HCT116 (cell line): ENCODE results near the gene ACY1. TPM values are rescaled to one million over a fixed set of nuclear protein-coding genes. Genes with fewer than 3 reads are reported as not detected.

Source experiments
- ATAC-seq: fragments of 200-7000 bp; cut with Tn5 transposase; 2 replicates; pipeline ENCODE4 v1.9.1; 2020; ENCODE audit warnings: mild to moderate bottlenecking, moderate library complexity
- BruUV-seq: library from RNA; stranded (reverse); fragments of 400-500 nt; replicated peaks from 2 replicates; lab custom pipeline; 2021; lab: Mats Ljungman, UMichigan
- CTCF ChIA-PET: fragments of 300-600 bp; sonication (Branson Sonifier 250); formaldehyde crosslinking; loops from one replicate; lab custom pipeline; 2021; ENCODE audit warnings: antibody characterized with exemption; lab: Charles Lee
- POLR2A ChIA-PET: fragments of 300-600, 350-600 bp; sonication (Branson Sonifier 250); formaldehyde crosslinking; loops from one replicate; lab custom pipeline; 2021; ENCODE audit warnings: antibody characterized with exemption; lab: Charles Lee
- RAD21 ChIA-PET, 2 experiments: fragments of 300-600 bp; sonication (Branson Sonifier 250); formaldehyde crosslinking; loops; one replicate each; lab custom pipeline; 2023; ENCODE audit warnings: low total read pairs in 2 of 2; ENCODE audit not compliant: uncharacterized antibody in 2 of 2, unreplicated experiment in 2 of 2, low non-redundant PET in 1 of 2; lab: Charles Lee
- DNase-seq: peaks from one replicate; pipeline ENCODE4 v3.0.0-alpha.2; 2010; ENCODE audit warnings: low read depth, low spot score
- H2AFZ ChIP-seq: fragments of 200-600 bp; shearing (Covaris generic), sonication (generic); 2 replicates; pipeline ENCODE4 v1.6.1; 2017; ENCODE audit warnings: low read depth, mixed run types, mixed read lengths, antibody characterized with exemption, low read length; ENCODE audit not compliant: poor library complexity, severe bottlenecking
- H3K27ac ChIP-seq: 2 replicates; pipeline ENCODE4 v1.5.1; 2012; ENCODE audit warnings: low read depth, low read length
- H3K27me3 ChIP-seq: fragments of 200-600 bp; sonication (generic); 2 replicates; pipeline ENCODE4 v1.6.1; 2016; ENCODE audit warnings: mixed run types, low read length, mixed read lengths; ENCODE audit not compliant: insufficient read depth
- H3K36me3 ChIP-seq, 2 experiments: fragments of 200-500 bp in 1 of 2; fragments of 200-600 bp in 1 of 2; sonication (Bioruptor generic) in 1 of 2; sonication (generic) in 1 of 2; 2 replicates each; pipeline versions ENCODE4 v1.5.1 to v1.6.1; 2014 to 2016; ENCODE audit warnings: low read length in 2 of 2, inconsistent platforms in 1 of 2, mixed read lengths in 1 of 2, mixed run types in 1 of 2; ENCODE audit not compliant: insufficient read depth in 2 of 2, control insufficient read depth in 1 of 2
- H3K4me1 ChIP-seq, 2 experiments: fragments of 200-600 bp in 1 of 2; sonication (generic) in 1 of 2; 2 replicates each; pipeline versions ENCODE4 v1.5.1 to v1.6.1; 2012 to 2017; ENCODE audit warnings: low read length in 2 of 2, inconsistent platforms in 1 of 2, mild to moderate bottlenecking in 1 of 2, mixed read lengths in 1 of 2, mixed run types in 1 of 2, moderate library complexity in 1 of 2; ENCODE audit not compliant: insufficient read depth in 2 of 2, control insufficient read depth in 1 of 2
- H3K4me2 ChIP-seq: fragments of 200-600 bp; sonication (generic); 2 replicates; pipeline ENCODE4 v1.6.1; 2017; ENCODE audit warnings: mixed run types, low read length, mixed read lengths
- H3K4me3 ChIP-seq, 2 experiments: fragments of 200-600 bp in 1 of 2; sonication (generic) in 1 of 2; replicated peaks in 1 of 2; 2 replicates each; pipeline ENCODE4 v1.5.1; 2011 to 2016; ENCODE audit warnings: low read length in 2 of 2, control low read depth in 1 of 2, low read depth in 1 of 2, mild to moderate bottlenecking in 1 of 2, mixed read lengths in 1 of 2, mixed run types in 1 of 2
- H3K79me2 ChIP-seq: fragments of 200-600 bp; sonication (generic); 2 replicates; pipeline ENCODE4 v1.6.1; 2017; ENCODE audit warnings: mild to moderate bottlenecking, mixed run types, low read length, moderate library complexity, mixed read lengths; ENCODE audit not compliant: insufficient read depth
- H3K9ac ChIP-seq: fragments of 200-600 bp; sonication (generic); 2 replicates; pipeline ENCODE4 v1.6.1; 2016; ENCODE audit warnings: low read length, mixed read lengths
- H3K9me2 ChIP-seq: fragments of 200-600 bp; sonication (generic), shearing (Covaris generic); 2 replicates; pipeline ENCODE4 v1.6.1; 2017; ENCODE audit warnings: mixed run types, mild to moderate bottlenecking, moderate library complexity; ENCODE audit not compliant: insufficient read depth
- H3K9me3 ChIP-seq, 2 experiments: fragments of 200-500 bp in 1 of 2; fragments of 200-600 bp in 1 of 2; sonication (Bioruptor generic) in 1 of 2; sonication (generic) in 1 of 2; 2 replicates each; pipeline ENCODE4 v1.6.1; 2014 to 2017; ENCODE audit warnings: low read length in 2 of 2, mixed read lengths in 2 of 2, inconsistent platforms in 1 of 2, low read depth in 1 of 2, mild to moderate bottlenecking in 1 of 2, mixed run types in 1 of 2, moderate library complexity in 1 of 2; ENCODE audit not compliant: control insufficient read depth in 1 of 2, insufficient read depth in 1 of 2
- H4K20me1 ChIP-seq: fragments of 200-600 bp; sonication (generic), shearing (Covaris generic); 2 replicates; pipeline ENCODE4 v1.6.1; 2017; ENCODE audit warnings: mixed run types, mild to moderate bottlenecking, moderate library complexity; ENCODE audit not compliant: insufficient read depth
- ATF3 ChIP-seq: IDR thresholded peaks from 2 replicates; pipeline ENCODE4 v1.6.1; 2012
- CBX3 ChIP-seq: IDR thresholded peaks from 2 replicates; pipeline ENCODE4 v1.6.1; 2012; ENCODE audit warnings: low read depth
- CEBPB ChIP-seq: IDR thresholded peaks from 2 replicates; pipeline ENCODE4 v1.6.1; 2012; ENCODE audit warnings: low read depth
- EGR1 ChIP-seq: IDR thresholded peaks from 2 replicates; pipeline ENCODE4 v1.6.1; 2012; ENCODE audit warnings: low read depth
- ELF1 ChIP-seq: IDR thresholded peaks from 2 replicates; pipeline ENCODE4 v1.6.1; 2012; ENCODE audit warnings: low read depth, borderline replicate concordance
- EZH2 ChIP-seq: fragments of 200-600 bp; sonication (generic); IDR thresholded peaks from 2 replicates; pipeline ENCODE4 v1.6.1; 2017; ENCODE audit warnings: antibody characterized with exemption, mixed run types
- EZH2phosphoT487 ChIP-seq: fragments of 200-600 bp; IDR thresholded peaks from 2 replicates; pipeline ENCODE4 v1.6.1; 2018; ENCODE audit warnings: antibody characterized with exemption, borderline replicate concordance
- FOSL1 ChIP-seq: IDR thresholded peaks from 2 replicates; pipeline ENCODE4 v1.6.1; 2012; ENCODE audit warnings: low read depth
- POLR2A ChIP-seq: IDR thresholded peaks from 2 replicates; pipeline ENCODE4 v1.7.0; 2011; ENCODE audit warnings: borderline replicate concordance; ENCODE audit not compliant: insufficient read depth, insufficient read length; ENCODE audit errors: extremely low read depth
- RAD21 ChIP-seq: IDR thresholded peaks from 2 replicates; pipeline ENCODE4 v1.6.1; 2012; ENCODE audit warnings: low read depth, mild to moderate bottlenecking
- SIN3A ChIP-seq: IDR thresholded peaks from 2 replicates; pipeline ENCODE4 v1.6.1; 2012; ENCODE audit warnings: low read depth
- SP1 ChIP-seq: IDR thresholded peaks from 2 replicates; pipeline ENCODE4 v1.6.1; 2012; ENCODE audit warnings: low read depth
- SRF ChIP-seq: IDR thresholded peaks from 2 replicates; pipeline ENCODE4 v1.6.1; 2012; ENCODE audit warnings: low read depth
- TCF7L2 ChIP-seq: IDR thresholded peaks from 2 replicates; pipeline ENCODE4 v1.7.0; 2011; ENCODE audit warnings: borderline replicate concordance, inconsistent platforms; ENCODE audit not compliant: insufficient read depth, insufficient read length; ENCODE audit errors: extremely low read depth
- intact Hi-C: fragments of 100-400 bp; cut with micrococcal nuclease; formaldehyde crosslinking; loops from 2 replicates; pipeline ENCODE4 v1.10.0; 2022
- total RNA-seq: library from RNA; stranded (reverse); gene quantifications from one replicate; pipeline ENCODE4 v1.2.1, GENCODE V29; 2021; ENCODE audit not compliant: unreplicated experiment
- TF ChIP-seq, protein P1 (sequence below): IDR thresholded peaks from 2 replicates; pipeline ENCODE4 v1.6.1; 2011; ENCODE audit warnings: mild to moderate bottlenecking, low read length, moderate library complexity; ENCODE audit not compliant: insufficient replicate concordance; ENCODE audit errors: extremely low read depth
- TF ChIP-seq, protein P2 (sequence below), 3 experiments: fragments of 200-600 bp in 1 of 3; sonication (generic) in 1 of 3; IDR thresholded peaks in 2 of 3; conservative IDR thresholded peaks in 1 of 3; 2 replicates each; pipeline ENCODE4 v1.5.1; 2012 to 2017; ENCODE audit warnings: low read depth in 2 of 3, low read length in 2 of 3, antibody characterized with exemption in 1 of 3, borderline replicate concordance in 1 of 3, control low read depth in 1 of 3, mild to moderate bottlenecking in 1 of 3, mixed read lengths in 1 of 3, mixed run types in 1 of 3, moderate library complexity in 1 of 3; ENCODE audit not compliant: insufficient read depth in 1 of 3
- TF ChIP-seq, protein P3 (sequence below): IDR thresholded peaks from 2 replicates; pipeline ENCODE4 v1.6.1; 2012; ENCODE audit warnings: low read depth

ACY1 gene
- total RNA-seq, 1 experiment from 2014 or later: 73.2 TPM

GRCh38 chr3:52002748-52003147, 19.4 kb downstream of the ACY1 start:
- ChIA-PET RAD21 (no interaction called here), POLR2A (no interaction called here), CTCF (interaction anchor here (1.4 to 2.6 kb wide), 3 partner anchors 50 to 142 kb away, joined by 3 to 13 read pairs (median 6); no protein-coding TSS in a partner anchor)
- no TSS peak for BruUV-seq
- Histone ChIP-seq H3K27ac (no peak overlapping the region), H3K9me2 (no peaks in the 10 kb centered on the region), H3K4me3 (no peak overlapping the region), H3K9ac (no peak overlapping the region), H3K36me3 (no peaks in the 10 kb centered on the region), H3K9me3 (no peaks in the 10 kb centered on the region), H4K20me1 (no peaks in the 10 kb centered on the region), H3K27me3 (no peaks in the 10 kb centered on the region), H3K4me1 (peaks cover 10 to 32% of the 10 kb centered on the region in 2 experiments), H2AFZ (no peak overlapping the region), H3K4me2 (no peak overlapping the region), H3K79me2 (no peaks in the 10 kb centered on the region)
- no peak for DNase-seq
- TF ChIP-seq, protein P1, sequence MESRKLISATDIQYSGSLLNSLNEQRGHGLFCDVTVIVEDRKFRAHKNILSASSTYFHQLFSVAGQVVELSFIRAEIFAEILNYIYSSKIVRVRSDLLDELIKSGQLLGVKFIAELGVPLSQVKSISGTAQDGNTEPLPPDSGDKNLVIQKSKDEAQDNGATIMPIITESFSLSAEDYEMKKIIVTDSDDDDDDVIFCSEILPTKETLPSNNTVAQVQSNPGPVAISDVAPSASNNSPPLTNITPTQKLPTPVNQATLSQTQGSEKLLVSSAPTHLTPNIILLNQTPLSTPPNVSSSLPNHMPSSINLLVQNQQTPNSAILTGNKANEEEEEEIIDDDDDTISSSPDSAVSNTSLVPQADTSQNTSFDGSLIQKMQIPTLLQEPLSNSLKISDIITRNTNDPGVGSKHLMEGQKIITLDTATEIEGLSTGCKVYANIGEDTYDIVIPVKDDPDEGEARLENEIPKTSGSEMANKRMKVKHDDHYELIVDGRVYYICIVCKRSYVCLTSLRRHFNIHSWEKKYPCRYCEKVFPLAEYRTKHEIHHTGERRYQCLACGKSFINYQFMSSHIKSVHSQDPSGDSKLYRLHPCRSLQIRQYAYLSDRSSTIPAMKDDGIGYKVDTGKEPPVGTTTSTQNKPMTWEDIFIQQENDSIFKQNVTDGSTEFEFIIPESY: no peak
- TF ChIP-seq, protein P2, sequence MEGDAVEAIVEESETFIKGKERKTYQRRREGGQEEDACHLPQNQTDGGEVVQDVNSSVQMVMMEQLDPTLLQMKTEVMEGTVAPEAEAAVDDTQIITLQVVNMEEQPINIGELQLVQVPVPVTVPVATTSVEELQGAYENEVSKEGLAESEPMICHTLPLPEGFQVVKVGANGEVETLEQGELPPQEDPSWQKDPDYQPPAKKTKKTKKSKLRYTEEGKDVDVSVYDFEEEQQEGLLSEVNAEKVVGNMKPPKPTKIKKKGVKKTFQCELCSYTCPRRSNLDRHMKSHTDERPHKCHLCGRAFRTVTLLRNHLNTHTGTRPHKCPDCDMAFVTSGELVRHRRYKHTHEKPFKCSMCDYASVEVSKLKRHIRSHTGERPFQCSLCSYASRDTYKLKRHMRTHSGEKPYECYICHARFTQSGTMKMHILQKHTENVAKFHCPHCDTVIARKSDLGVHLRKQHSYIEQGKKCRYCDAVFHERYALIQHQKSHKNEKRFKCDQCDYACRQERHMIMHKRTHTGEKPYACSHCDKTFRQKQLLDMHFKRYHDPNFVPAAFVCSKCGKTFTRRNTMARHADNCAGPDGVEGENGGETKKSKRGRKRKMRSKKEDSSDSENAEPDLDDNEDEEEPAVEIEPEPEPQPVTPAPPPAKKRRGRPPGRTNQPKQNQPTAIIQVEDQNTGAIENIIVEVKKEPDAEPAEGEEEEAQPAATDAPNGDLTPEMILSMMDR (IDR thresholded peaks at IDR 0.05 in 2 of 3, conservative IDR thresholded peaks at IDR 0.05 in 1 of 3; ENCODE audit: borderline replicate concordance in 1 of 3, insufficient read depth in 1 of 3, low read depth in 2 of 3, low read length in 2 of 3): no peak
- TF ChIP-seq SIN3A (no peak), CBX3 (no peak), FOSL1 (no peak), POLR2A (no peak), CEBPB (no peak), TCF7L2 (no peak), SP1 (no peak), EZH2 (no peak), ELF1 (no peak), EZH2phosphoT487 (no peak), EGR1 (no peak), RAD21 (no peak), ATF3 (no peak), SRF (no peak)
- TF ChIP-seq, protein P3, sequence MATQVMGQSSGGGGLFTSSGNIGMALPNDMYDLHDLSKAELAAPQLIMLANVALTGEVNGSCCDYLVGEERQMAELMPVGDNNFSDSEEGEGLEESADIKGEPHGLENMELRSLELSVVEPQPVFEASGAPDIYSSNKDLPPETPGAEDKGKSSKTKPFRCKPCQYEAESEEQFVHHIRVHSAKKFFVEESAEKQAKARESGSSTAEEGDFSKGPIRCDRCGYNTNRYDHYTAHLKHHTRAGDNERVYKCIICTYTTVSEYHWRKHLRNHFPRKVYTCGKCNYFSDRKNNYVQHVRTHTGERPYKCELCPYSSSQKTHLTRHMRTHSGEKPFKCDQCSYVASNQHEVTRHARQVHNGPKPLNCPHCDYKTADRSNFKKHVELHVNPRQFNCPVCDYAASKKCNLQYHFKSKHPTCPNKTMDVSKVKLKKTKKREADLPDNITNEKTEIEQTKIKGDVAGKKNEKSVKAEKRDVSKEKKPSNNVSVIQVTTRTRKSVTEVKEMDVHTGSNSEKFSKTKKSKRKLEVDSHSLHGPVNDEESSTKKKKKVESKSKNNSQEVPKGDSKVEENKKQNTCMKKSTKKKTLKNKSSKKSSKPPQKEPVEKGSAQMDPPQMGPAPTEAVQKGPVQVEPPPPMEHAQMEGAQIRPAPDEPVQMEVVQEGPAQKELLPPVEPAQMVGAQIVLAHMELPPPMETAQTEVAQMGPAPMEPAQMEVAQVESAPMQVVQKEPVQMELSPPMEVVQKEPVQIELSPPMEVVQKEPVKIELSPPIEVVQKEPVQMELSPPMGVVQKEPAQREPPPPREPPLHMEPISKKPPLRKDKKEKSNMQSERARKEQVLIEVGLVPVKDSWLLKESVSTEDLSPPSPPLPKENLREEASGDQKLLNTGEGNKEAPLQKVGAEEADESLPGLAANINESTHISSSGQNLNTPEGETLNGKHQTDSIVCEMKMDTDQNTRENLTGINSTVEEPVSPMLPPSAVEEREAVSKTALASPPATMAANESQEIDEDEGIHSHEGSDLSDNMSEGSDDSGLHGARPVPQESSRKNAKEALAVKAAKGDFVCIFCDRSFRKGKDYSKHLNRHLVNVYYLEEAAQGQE: no peak
- intact Hi-C loops: loop anchor here (5.0 kb wide), 1 partner anchor 335 kb away; no protein-coding TSS in a partner anchor
- ATAC-seq: no peak
